Neural crest cell (in vitro differentiated cells): ENCODE measurements around the gene EPHB4. TPM values are rescaled to one million over a fixed set of nuclear protein-coding genes. Genes with fewer than 3 reads are reported as not detected.

Experiments used
- DNase-seq: peaks from one replicate; pipeline ENCODE4 v3.0.0; 2021; ENCODE audit warnings: low read depth, mixed read lengths, low spot score
- H3K27ac Mint-ChIP-seq: one replicate; pipeline ENCODE4 v1.8.0; 2021; ENCODE audit warnings: mild to moderate bottlenecking, mixed read lengths; ENCODE audit not compliant: unreplicated experiment
- H3K27me3 Mint-ChIP-seq: 2 replicates; pipeline ENCODE4 v1.8.0; 2021; ENCODE audit warnings: low read depth, mild to moderate bottlenecking, mixed read lengths
- H3K36me3 Mint-ChIP-seq: 2 replicates; pipeline ENCODE4 v1.8.0; 2021; ENCODE audit warnings: low read depth, mild to moderate bottlenecking, mixed read lengths
- H3K4me1 Mint-ChIP-seq: 2 replicates; pipeline ENCODE4 v1.8.0; 2021; ENCODE audit warnings: mixed read lengths
- H3K4me3 Mint-ChIP-seq: one replicate; pipeline ENCODE4 v1.8.0; 2021; ENCODE audit warnings: mild to moderate bottlenecking, mixed read lengths
- H3K9me3 Mint-ChIP-seq: 2 replicates; pipeline ENCODE4 v1.8.0; 2021; ENCODE audit warnings: mixed read lengths
- microRNA-seq: library from miRNA; unstranded; fragments of <30 nt; microRNA quantifications from one replicate; pipeline ENCODE4, GENCODE V29; 2020
- total RNA-seq: library from RNA; stranded (reverse); gene quantifications from 2 replicates; pipeline ENCODE4 v1.2.1, GENCODE V29; 2021
- TF ChIP-seq, protein P1 (sequence below): fragments of 200-600 bp; sonication (generic); conservative IDR thresholded peaks from 2 replicates; pipeline ENCODE4 v1.5.0; 2021; ENCODE audit warnings: antibody characterized with exemption, mild to moderate bottlenecking

The EPHB4 gene
- total RNA-seq, 1 donor from 2014 or later: 84.5 TPM

DNA sequence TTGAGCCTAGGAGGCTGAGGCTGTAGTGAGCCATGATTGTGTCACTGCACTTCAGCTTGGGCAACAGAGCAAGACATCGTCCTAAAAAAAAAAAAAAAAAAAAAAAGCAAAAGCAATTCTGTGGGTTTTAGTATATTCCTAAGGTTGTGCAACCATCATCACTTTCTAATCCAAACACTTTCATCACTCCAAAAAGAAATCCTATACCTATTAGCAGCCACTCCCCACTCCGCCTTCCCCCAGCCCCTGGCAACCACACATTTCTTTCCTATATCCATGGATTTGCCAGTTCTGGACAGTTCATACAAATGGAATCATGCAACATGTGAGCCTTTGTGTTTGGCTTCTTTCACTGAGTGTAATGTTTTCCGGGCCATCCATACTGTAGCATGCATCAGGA lies 73.6 kb downstream of the EPHB4 start:
- Mint-ChIP-seq H3K4me1 (no peaks in the 10 kb centered on the region), H3K27me3 (peaks cover 24% of the 10 kb centered on the region), H3K36me3 (no peaks in the 10 kb centered on the region), H3K27ac (no peak overlapping the region), H3K9me3 (no peaks in the 10 kb centered on the region), H3K4me3 (no peak overlapping the region)
- no peak for DNase-seq
- TF ChIP-seq, protein P1, sequence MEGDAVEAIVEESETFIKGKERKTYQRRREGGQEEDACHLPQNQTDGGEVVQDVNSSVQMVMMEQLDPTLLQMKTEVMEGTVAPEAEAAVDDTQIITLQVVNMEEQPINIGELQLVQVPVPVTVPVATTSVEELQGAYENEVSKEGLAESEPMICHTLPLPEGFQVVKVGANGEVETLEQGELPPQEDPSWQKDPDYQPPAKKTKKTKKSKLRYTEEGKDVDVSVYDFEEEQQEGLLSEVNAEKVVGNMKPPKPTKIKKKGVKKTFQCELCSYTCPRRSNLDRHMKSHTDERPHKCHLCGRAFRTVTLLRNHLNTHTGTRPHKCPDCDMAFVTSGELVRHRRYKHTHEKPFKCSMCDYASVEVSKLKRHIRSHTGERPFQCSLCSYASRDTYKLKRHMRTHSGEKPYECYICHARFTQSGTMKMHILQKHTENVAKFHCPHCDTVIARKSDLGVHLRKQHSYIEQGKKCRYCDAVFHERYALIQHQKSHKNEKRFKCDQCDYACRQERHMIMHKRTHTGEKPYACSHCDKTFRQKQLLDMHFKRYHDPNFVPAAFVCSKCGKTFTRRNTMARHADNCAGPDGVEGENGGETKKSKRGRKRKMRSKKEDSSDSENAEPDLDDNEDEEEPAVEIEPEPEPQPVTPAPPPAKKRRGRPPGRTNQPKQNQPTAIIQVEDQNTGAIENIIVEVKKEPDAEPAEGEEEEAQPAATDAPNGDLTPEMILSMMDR: no peak

- no peak for DNase-seq
- no peak overlapping the region for H3K27ac Mint-ChIP-seq
- TF ChIP-seq, protein P1: no peak
- no peaks in the 10 kb centered on the region for H3K9me3 Mint-ChIP-seq
- peaks cover 24% of the 10 kb centered on the region for H3K27me3 Mint-ChIP-seq
- no peak overlapping the region for H3K4me3 Mint-ChIP-seq
- H3K36me3 Mint-ChIP-seq: no peaks in the 10 kb centered on the region
- H3K4me1 Mint-ChIP-seq: no peaks in the 10 kb centered on the region
Observed at GRCh38 chr7:100752994-100753393, 74.3 kb downstream of the EPHB4 start.

Small RNAs within 50 kb of the gene (microRNA-seq; reads per million reads assigned to microRNA genes)
- gene MIR6875: not detected

Other genes starting within 250 kb of the EPHB4 start
- 44.2 and 46.6 TPM in 2 replicates for gene LRCH4, start 241.4 kb downstream of the EPHB4 start, total RNA-seq
- 0.50 and 0.61 TPM in 2 replicates for gene FBXO24, start 241.2 kb downstream of the EPHB4 start, total RNA-seq
- gene PCOLCE, start 225.2 kb downstream of the EPHB4 start, total RNA-seq: 13.7 and 16.7 TPM in 2 replicates
- gene MOSPD3, start 215.0 kb downstream of the EPHB4 start, total RNA-seq: 24.3 and 27.9 TPM in 2 replicates
- gene TFR2, start 186.0 kb downstream of the EPHB4 start, total RNA-seq: 1.7 and 2.4 TPM in 2 replicates
- 2.4 and 3.1 TPM in 2 replicates for gene ACTL6B, start 171.1 kb downstream of the EPHB4 start, total RNA-seq
- 215 and 229 TPM in 2 replicates for gene GNB2, start 153.8 kb downstream of the EPHB4 start, total RNA-seq
- gene GIGYF1, start 133.3 kb downstream of the EPHB4 start, total RNA-seq: 71.8 and 82.9 TPM in 2 replicates
- gene POP7, start 121.4 kb downstream of the EPHB4 start, total RNA-seq: 64.1 and 67.9 TPM in 2 replicates
- 0.23 and 0.30 TPM in 2 replicates for gene EPO, start 107.1 kb downstream of the EPHB4 start, total RNA-seq
- not detected in 2 replicates for gene ZAN, start 93.9 kb downstream of the EPHB4 start, total RNA-seq
- 25.2 and 27.7 TPM in 2 replicates for gene SLC12A9, start 25.2 kb upstream of the EPHB4 start, total RNA-seq
- 34.8 and 39.7 TPM in 2 replicates for gene TRIP6, start 39.9 kb upstream of the EPHB4 start, total RNA-seq
- 330 and 356 TPM in 2 replicates for gene SRRT, start 47.6 kb upstream of the EPHB4 start, total RNA-seq
- 4.4 and 4.6 TPM in 2 replicates for gene UFSP1, start 62.2 kb upstream of the EPHB4 start, total RNA-seq
- gene ACHE, start 68.4 kb upstream of the EPHB4 start, total RNA-seq: 1.7 and 2.0 TPM in 2 replicates
- 0.16 TPM in 1 of 2 replicates, not detected in the other for gene MUC3A, start 122.0 kb upstream of the EPHB4 start, total RNA-seq
- 4.9 and 7.8 TPM in 2 replicates for gene MUC12, start 142.0 kb upstream of the EPHB4 start, total RNA-seq
- gene MUC17, start 192.6 kb upstream of the EPHB4 start, total RNA-seq: not detected in 2 replicates